Measurements from ENCODE around the gene PLSCR3. TPM values are rescaled to one million over a fixed set of nuclear protein-coding genes. Genes with fewer than 3 reads are reported as not detected.

Gene PLSCR3
- total and polyA plus RNA-seq, 2 donors (not counting 3 experiments of a cell fraction or from before 2014, with no cell fraction given), result 59.9 to 94.8 TPM

GRCh38 chr17:7348478-7349242, 45.7 kb downstream of the PLSCR3 start:
- no peak overlapping the region for H3K4me3 ChIP-seq (replicated peaks in 1 of 3; ENCODE audit: insufficient read depth in 1 of 3, low read depth in 1 of 3, low read length in 3 of 3)
- H3K4me1 ChIP-seq (ENCODE audit: control insufficient read depth, extremely low read depth, insufficient read depth, low read length), result peaks cover 17% of the 10 kb centered on the region
- no peaks in the 10 kb centered on the region for H3K9me3 ChIP-seq (replicated peaks; ENCODE audit: control insufficient read depth, insufficient read depth, low read length)
- TF ChIP-seq CTCF (IDR thresholded peaks at IDR 0.05; ENCODE audit: extremely low read depth in 1 of 2, insufficient read depth in 1 of 2, low read depth in 1 of 2, low read length in 2 of 2), result no peak
- no peak for TF ChIP-seq FOS (IDR thresholded peaks at IDR 0.05; ENCODE audit: borderline replicate concordance, insufficient read depth, low read length)
- H3K9ac ChIP-seq (replicated peaks; ENCODE audit: extremely low read depth, insufficient read depth, low read length), result no peak overlapping the region
- H3K79me2 ChIP-seq (ENCODE audit: control insufficient read depth, insufficient read depth, low read length), result no peaks in the 10 kb centered on the region
- intact Hi-C loops (cut with micrococcal nuclease), result no loop called here
- no peak for FAIRE-seq
- no peaks in the 10 kb centered on the region for H3K9me1 ChIP-seq (replicated peaks; ENCODE audit: control insufficient read depth, extremely low read depth, insufficient read depth, low read length)
- H3K36me3 ChIP-seq (ENCODE audit: control insufficient read depth in 2 of 2, extremely low read depth in 1 of 2, insufficient read depth in 2 of 2, low read length in 2 of 2), result no peaks in the 10 kb centered on the region
- ChIA-PET POLR2A (no interaction called here), CTCF (interaction anchor here (0.6 to 1.4 kb wide), 5 partner anchors 12 to 55 kb away, joined by 3 to 6 read pairs (median 3); partner anchors contain the start of genes ACAP1 and TMEM256)
- DNase-seq (ENCODE audit: low read depth, low spot score), result no peak
- no peak overlapping the region for H2AFZ ChIP-seq (ENCODE audit: low read depth, low read length)
- no peaks in the 10 kb centered on the region for H3K27me3 ChIP-seq (ENCODE audit: control insufficient read depth in 2 of 2, insufficient read depth in 2 of 2, low read length in 2 of 2)
- no peaks in the 10 kb centered on the region for H4K20me1 ChIP-seq (replicated peaks; ENCODE audit: control insufficient read depth, extremely low read depth, insufficient read depth, low read length)
- dilution Hi-C loops (cut with MboI; ENCODE audit: extremely low pct_ligation_motif_present, low sequenced_read_pairs), result no loop called here
- H3K4me2 ChIP-seq (ENCODE audit: insufficient read depth, low read length), result no peak overlapping the region
- no TSS peak for BruUV-seq (replicated peaks)
- H3K27ac ChIP-seq (ENCODE audit: insufficient read depth, low read depth, low read length), result no peak overlapping the region

Measured in endothelial cell of umbilical vein (primary cell).